Esophagus muscularis mucosa (tissue), 4 donors: ENCODE data around the gene TRIM37. TPM values are rescaled to one million over a fixed set of nuclear protein-coding genes. Genes with fewer than 3 reads are reported as not detected.

Experiments
- DNase-seq: peaks from one replicate; pipeline ENCODE4 v3.0.0-alpha.2; 2017; ENCODE audit errors: extremely low spot score
- H3K27ac ChIP-seq, 4 donors: fragments of 200-600 bp; sonication (generic); replicated peaks in 1 of 4; 1 replicate in 3 of 4; 2 replicates in 1 of 4; pipeline ENCODE4 v1.5.1; 2016 to 2019; ENCODE audit warnings: mild to moderate bottlenecking in 1 of 4
- H3K27me3 ChIP-seq, 4 donors: fragments of 200-600 bp; sonication (generic); one replicate each; pipeline versions ENCODE4 v1.5.1 to v1.6.0; 2016 to 2019
- H3K36me3 ChIP-seq, 4 donors: fragments of 200-600 bp; sonication (generic); one replicate each; pipeline ENCODE4 v1.5.1; 2016 to 2019
- H3K4me1 ChIP-seq, 4 donors: fragments of 200-600 bp; sonication (generic); one replicate each; pipeline ENCODE4 v1.5.1; 2016 to 2019
- H3K4me3 ChIP-seq, 4 donors: fragments of 200-600 bp; sonication (generic); 1 replicate in 2 of 4; 2 replicates in 2 of 4; pipeline ENCODE4 v1.5.1; 2016 to 2019; ENCODE audit warnings: mild to moderate bottlenecking in 4 of 4, moderate library complexity in 1 of 4
- H3K9me3 ChIP-seq, 4 donors: fragments of 200-600 bp; sonication (generic); 1 replicate in 3 of 4; 2 replicates in 1 of 4; pipeline ENCODE4 v1.5.1; 2016 to 2019
- CTCF ChIP-seq, 3 experiments: fragments of 200-600 bp in 2 of 3; fragments of 450-650 bp in 1 of 3; sonication (generic) in 2 of 3; IDR thresholded peaks; one replicate each; pipeline ENCODE4 v1.5.1; 2017 to 2019; ENCODE audit warnings: antibody characterized with exemption in 3 of 3, mild to moderate bottlenecking in 2 of 3, moderate library complexity in 1 of 3
- EP300 ChIP-seq: sonication (generic); formaldehyde crosslinking; IDR thresholded peaks from one replicate; pipeline ENCODE4 v1.6.1; 2017; ENCODE audit warnings: antibody characterized with exemption
- POLR2A ChIP-seq: fragments of 450-650 bp; IDR thresholded peaks from one replicate; pipeline ENCODE4 v1.6.1; 2017; ENCODE audit warnings: antibody characterized with exemption, moderate library complexity, mild to moderate bottlenecking, low read depth
- POLR2AphosphoS5 ChIP-seq, 2 donors: sonication (generic); formaldehyde crosslinking; IDR thresholded peaks; one replicate each; pipeline ENCODE4 v1.6.1; 2017; ENCODE audit warnings: antibody characterized with exemption in 2 of 2
- WGBS: methylation state at CpG from one replicate; pipeline ENCODE4 v1.1.5; 2018; 5-methylcytosine and 5-hydroxymethylcytosine counted together
- intact Hi-C: fragments of 100-400 bp; cut with DNase I; formaldehyde crosslinking; loops from one replicate; pipeline ENCODE4 v1.15.1; 2023
- total RNA-seq, 4 donors: library from RNA; depleted of rRNA; stranded (reverse); fragments of >200 nt; gene quantifications; one replicate each; pipeline versions ENCODE4 v1.1.0 to v1.2.1, GENCODE V29; 2016

TRIM37 gene
- total RNA-seq, 4 donors from 2014 or later: 23.4 to 27.5 (median 25.3) TPM

- DNase-seq: no peak
- Histone ChIP-seq H3K4me1 (no peaks in the 10 kb centered on the region), H3K9me3 (no peaks in the 10 kb centered on the region), H3K36me3 (peaks cover 15 to 53% (median 34%) of the 10 kb centered on the region in 4 donors), H3K27ac (no peak overlapping the region), H3K27me3 (no peaks in the 10 kb centered on the region), H3K4me3 (no peak overlapping the region)
- intact Hi-C loops: no loop called here
- TF ChIP-seq POLR2A (no peak), POLR2AphosphoS5 (IDR thresholded peaks at IDR 0.05) (no peak), EP300 (no peak), CTCF (IDR thresholded peaks at IDR 0.05) (no peak)
- 98% methylated on average over 4 of the region's 4 CpGs for WGBS
These were observed 22.5 kb downstream of the TRIM37 start for GRCh38 chr17:59084154-59084553.

- no peak for DNase-seq
- H3K4me3 ChIP-seq: no peak overlapping the region
- H3K9me3 ChIP-seq: no peaks in the 10 kb centered on the region
- no peak overlapping the region for H3K27ac ChIP-seq
- TF ChIP-seq CTCF (IDR thresholded peaks at IDR 0.05) (no peak), EP300 (no peak), POLR2AphosphoS5 (IDR thresholded peaks at IDR 0.05) (no peak), POLR2A (no peak)
- H3K4me1 ChIP-seq: no peaks in the 10 kb centered on the region
- intact Hi-C loops: no loop called here
- H3K27me3 ChIP-seq: no peaks in the 10 kb centered on the region
- H3K36me3 ChIP-seq: peaks cover 22 to 87% (median 47%) of the 10 kb centered on the region in 4 donors
These were observed 32.2 kb downstream of the TRIM37 start for GRCh38 chr17:59074494-59074893.

DNA sequence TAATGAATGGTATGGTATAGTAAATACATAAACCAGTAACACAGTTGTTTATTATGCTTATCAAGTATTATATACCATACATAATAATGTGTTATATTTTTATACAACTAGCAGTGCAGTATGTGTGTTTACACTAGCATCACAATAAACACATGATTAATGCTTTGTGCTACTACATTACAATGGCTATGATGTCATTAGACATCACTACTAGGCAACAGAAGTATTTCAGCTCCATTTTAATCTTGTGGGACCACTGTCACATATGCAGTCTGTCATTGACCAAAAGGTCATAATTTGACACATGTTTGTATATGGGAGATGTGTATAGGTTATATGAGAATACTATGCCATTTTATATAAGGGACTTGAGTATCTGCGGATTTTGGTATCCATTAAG lies 32.7 kb downstream of the TRIM37 start:
- H3K27me3 ChIP-seq: no peaks in the 10 kb centered on the region
- no peak for DNase-seq
- peaks cover 17 to 87% (median 46%) of the 10 kb centered on the region in 4 donors for H3K36me3 ChIP-seq
- no peaks in the 10 kb centered on the region for H3K4me1 ChIP-seq
- intact Hi-C loops: no loop called here
- no peak overlapping the region for H3K27ac ChIP-seq
- no peaks in the 10 kb centered on the region for H3K9me3 ChIP-seq
- 92% methylated on average over 1 of the region's 1 CpG for WGBS
- H3K4me3 ChIP-seq: no peak overlapping the region
- TF ChIP-seq EP300 (no peak), POLR2A (no peak), CTCF (IDR thresholded peaks at IDR 0.05) (no peak), POLR2AphosphoS5 (IDR thresholded peaks at IDR 0.05) (no peak)

GRCh38 chr17:59069856-59070255 lies 36.8 kb downstream of the TRIM37 start:
- DNase-seq: no peak
- WGBS: 95% methylated on average over 1 of the region's 1 CpG
- Histone ChIP-seq H3K4me1 (no peaks in the 10 kb centered on the region), H3K4me3 (no peak overlapping the region), H3K27me3 (no peaks in the 10 kb centered on the region), H3K9me3 (no peaks in the 10 kb centered on the region), H3K27ac (no peak overlapping the region), H3K36me3 (peaks cover under 1 to 64% (median 37%) of the 10 kb centered on the region in 4 donors)
- TF ChIP-seq EP300: no peak
- no peak for TF ChIP-seq POLR2AphosphoS5 (IDR thresholded peaks at IDR 0.05)
- intact Hi-C loops: no loop called here

GRCh38 chr17:59067756-59068155 lies 38.9 kb downstream of the TRIM37 start:
- no peaks in the 10 kb centered on the region for H3K27me3 ChIP-seq
- TF ChIP-seq CTCF (IDR thresholded peaks at IDR 0.05) (no peak), POLR2AphosphoS5 (IDR thresholded peaks at IDR 0.05) (no peak), POLR2A (no peak), EP300 (no peak)
- intact Hi-C loops: no loop called here
- H3K4me3 ChIP-seq: no peak overlapping the region
- H3K9me3 ChIP-seq: no peaks in the 10 kb centered on the region
- no peak overlapping the region for H3K27ac ChIP-seq
- no peaks in the 10 kb centered on the region for H3K4me1 ChIP-seq
- WGBS: 96% methylated on average over 6 of the region's 6 CpGs
- peaks cover 4 to 59% (median 40%) of the 10 kb centered on the region in 4 donors for H3K36me3 ChIP-seq
- DNase-seq: no peak
